Gastrocnemius medialis (tissue), 4 donors: ENCODE measurements around the gene NDUFA11.

Experiments
- CTCF ChIP-seq, 5 experiments: fragments of 450-650 bp in 3 of 5; fragments of 200-600 bp in 2 of 5; sonication (generic) in 2 of 5; IDR thresholded peaks in 4 of 5; conservative IDR thresholded peaks in 1 of 5; 1 replicate in 4 of 5; 2 replicates in 1 of 5; pipeline ENCODE4 v1.5.1; 2016 to 2019; ENCODE audit warnings: antibody characterized with exemption in 5 of 5, mild to moderate bottlenecking in 3 of 5, moderate library complexity in 3 of 5
- POLR2A ChIP-seq, 2 donors: fragments of 450-650 bp; IDR thresholded peaks; one replicate each; pipeline ENCODE4 v1.6.1; 2017; ENCODE audit warnings: antibody characterized with exemption in 2 of 2, mild to moderate bottlenecking in 2 of 2, moderate library complexity in 2 of 2

DNA sequence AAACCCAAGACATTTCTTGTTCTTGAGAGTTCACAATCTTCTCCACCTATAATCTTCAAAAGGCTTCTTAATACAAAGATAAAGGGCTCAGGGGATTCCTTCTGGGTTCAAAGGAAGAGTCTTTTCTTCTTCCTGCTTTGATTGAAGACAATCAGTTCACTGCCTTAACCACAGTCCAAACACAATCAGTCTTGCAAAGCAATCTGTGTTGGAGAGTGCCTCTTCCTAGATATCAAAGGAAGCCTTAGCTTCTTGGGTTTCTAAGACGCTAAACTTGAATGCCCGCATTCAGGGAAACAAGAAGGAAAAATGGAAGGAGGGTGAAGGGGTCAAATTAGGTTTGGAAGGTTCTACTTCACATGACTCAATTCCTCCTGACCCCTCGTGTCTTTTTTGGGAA lies 47.2 kb upstream of the NDUFA11 start:
- TF ChIP-seq POLR2A (IDR thresholded peaks at IDR 0.05) (no peak), CTCF (IDR thresholded peaks at IDR 0.05 in 4 of 5, conservative IDR thresholded peaks at IDR 0.05 in 1 of 5) (no peak)
